Colonic mucosa (tissue), 4 donors: ENCODE data around the gene RBX1. TPM values are rescaled to one million over a fixed set of nuclear protein-coding genes. Genes with fewer than 3 reads are reported as not detected.

Experiments
- DNase-seq: peaks from one replicate; pipeline ENCODE4 v3.0.0-alpha.2; 2020
- H3K27ac ChIP-seq: fragments of 200-600 bp; one replicate; pipeline ENCODE4 v1.8.0; 2021
- H3K27me3 ChIP-seq: fragments of 200-600 bp; one replicate; pipeline ENCODE4 v1.8.0; 2021
- H3K36me3 ChIP-seq: fragments of 200-600 bp; one replicate; pipeline ENCODE4 v1.8.0; 2021
- H3K4me1 ChIP-seq: fragments of 200-600 bp; one replicate; pipeline ENCODE4 v1.8.0; 2021; ENCODE audit warnings: mild to moderate bottlenecking
- H3K4me3 ChIP-seq: fragments of 200-600 bp; one replicate; pipeline ENCODE4 v1.8.0; 2021
- H3K9ac ChIP-seq, 2 donors: one replicate each; pipeline ENCODE4 v1.7.0; 2013; ENCODE audit warnings: control low read depth in 2 of 2, low read depth in 2 of 2, low read length in 2 of 2
- H3K9me3 ChIP-seq: fragments of 200-600 bp; one replicate; pipeline ENCODE4 v1.8.0; 2021
- intact Hi-C: fragments of 100-400 bp; cut with DNase I; formaldehyde crosslinking; loops from one replicate; pipeline ENCODE4 v1.14.1; 2022
- total RNA-seq, 2 donors: library from RNA; stranded (reverse); fragmentation: NEBNext Ultra II Directional in 1 of 2; extraction: Animal tissue kit (Norgen Biotek cat#: 25700) in 1 of 2; gene quantifications; one replicate each; pipeline ENCODE4 v1.2.1, GENCODE V29; 2021
- TF ChIP-seq, protein P1 (sequence below): fragments of 200-600 bp; IDR thresholded peaks from one replicate; pipeline ENCODE4 v1.8.0; 2022; ENCODE audit warnings: antibody characterized with exemption, mild to moderate bottlenecking
- donor health status: healthy.
- donor health status: DM: no; HTN: no; CAD: no.
- donor health status: DM: no; HTN: no; CAD: no.

RBX1 gene
- total RNA-seq, 2 donors from 2014 or later: 37.7 to 46.0 TPM

DNA sequence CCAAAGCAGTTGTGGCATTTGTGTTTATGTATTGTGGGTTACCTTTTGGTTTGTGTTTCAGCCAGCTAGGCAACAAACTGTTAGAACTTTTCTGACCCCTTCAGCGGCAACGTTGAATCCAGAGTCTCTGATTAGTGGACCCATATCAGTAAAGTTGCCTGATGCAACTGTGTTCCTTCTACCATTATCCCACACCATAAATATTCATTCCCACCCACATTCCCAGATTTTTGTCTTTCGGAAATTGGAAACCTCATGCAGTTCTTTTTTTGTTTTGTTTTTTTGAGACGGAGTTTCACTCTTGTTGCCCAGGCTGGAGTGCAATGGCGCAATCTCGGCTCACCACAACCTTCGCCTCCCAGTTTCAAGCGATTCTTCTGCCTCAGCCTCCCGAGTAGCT is 30.7 kb upstream of the RBX1 start:
- TF ChIP-seq, protein P1, sequence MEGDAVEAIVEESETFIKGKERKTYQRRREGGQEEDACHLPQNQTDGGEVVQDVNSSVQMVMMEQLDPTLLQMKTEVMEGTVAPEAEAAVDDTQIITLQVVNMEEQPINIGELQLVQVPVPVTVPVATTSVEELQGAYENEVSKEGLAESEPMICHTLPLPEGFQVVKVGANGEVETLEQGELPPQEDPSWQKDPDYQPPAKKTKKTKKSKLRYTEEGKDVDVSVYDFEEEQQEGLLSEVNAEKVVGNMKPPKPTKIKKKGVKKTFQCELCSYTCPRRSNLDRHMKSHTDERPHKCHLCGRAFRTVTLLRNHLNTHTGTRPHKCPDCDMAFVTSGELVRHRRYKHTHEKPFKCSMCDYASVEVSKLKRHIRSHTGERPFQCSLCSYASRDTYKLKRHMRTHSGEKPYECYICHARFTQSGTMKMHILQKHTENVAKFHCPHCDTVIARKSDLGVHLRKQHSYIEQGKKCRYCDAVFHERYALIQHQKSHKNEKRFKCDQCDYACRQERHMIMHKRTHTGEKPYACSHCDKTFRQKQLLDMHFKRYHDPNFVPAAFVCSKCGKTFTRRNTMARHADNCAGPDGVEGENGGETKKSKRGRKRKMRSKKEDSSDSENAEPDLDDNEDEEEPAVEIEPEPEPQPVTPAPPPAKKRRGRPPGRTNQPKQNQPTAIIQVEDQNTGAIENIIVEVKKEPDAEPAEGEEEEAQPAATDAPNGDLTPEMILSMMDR: no peak
- no peak overlapping the region for H3K9ac ChIP-seq
- no peaks in the 10 kb centered on the region for H3K4me1 ChIP-seq
- no peak overlapping the region for H3K4me3 ChIP-seq
- H3K9me3 ChIP-seq: no peaks in the 10 kb centered on the region
- intact Hi-C loops: loop anchor here (5.0 kb wide), 1 partner anchor 317 kb away; no protein-coding TSS in a partner anchor
- H3K36me3 ChIP-seq: no peaks in the 10 kb centered on the region
- no peak overlapping the region for H3K27ac ChIP-seq
- no peaks in the 10 kb centered on the region for H3K27me3 ChIP-seq
- no peak for DNase-seq

DNA sequence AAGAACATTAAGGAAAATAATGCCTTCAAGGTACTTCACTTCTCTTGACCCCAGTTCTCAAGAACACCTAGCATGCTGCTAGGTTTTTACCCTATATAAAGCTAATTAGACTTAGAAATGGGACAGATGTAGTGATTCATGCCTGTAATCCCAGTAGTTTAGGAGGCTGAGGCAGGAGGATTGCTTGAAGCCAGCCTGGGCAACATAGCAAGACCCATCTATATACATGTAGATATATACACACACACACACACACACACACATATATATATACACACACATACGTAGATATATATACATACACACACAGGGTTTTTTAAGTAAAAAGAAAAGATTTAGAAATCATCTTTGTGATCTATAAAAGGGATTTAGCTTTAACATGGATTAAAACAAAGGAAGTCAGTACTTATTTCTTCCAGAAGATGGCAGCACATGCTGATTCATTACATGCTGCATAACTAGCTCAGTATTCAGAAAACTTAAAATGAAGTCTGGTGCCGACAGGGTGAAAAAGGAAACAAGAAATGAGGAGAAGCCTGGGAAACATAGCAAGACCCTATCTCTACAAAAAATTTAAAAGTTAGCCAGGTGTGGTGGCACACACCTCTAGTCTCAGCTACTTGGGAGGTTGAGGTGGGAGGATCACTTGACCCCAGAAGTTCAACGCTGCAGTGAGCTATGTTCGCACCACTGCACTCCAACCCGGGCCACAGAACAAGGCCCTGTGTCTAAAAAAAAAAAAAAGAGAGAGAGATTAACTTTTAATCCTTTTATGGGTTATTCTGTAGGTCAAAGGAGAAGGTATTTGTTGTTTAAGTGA is 28.5 kb upstream of the RBX1 start:
- DNase-seq: no peak
- H3K27me3 ChIP-seq: no peaks in the 10 kb centered on the region
- TF ChIP-seq, protein P1: peak; percentile 72
- H3K27ac ChIP-seq: no peak overlapping the region
- intact Hi-C loops: loop anchor here (5.0 kb wide), 1 partner anchor 315 kb away; no protein-coding TSS in a partner anchor
- H3K9ac ChIP-seq: no peak overlapping the region
- H3K36me3 ChIP-seq: peaks cover 3% of the 10 kb centered on the region
- H3K4me1 ChIP-seq: no peaks in the 10 kb centered on the region
- no peaks in the 10 kb centered on the region for H3K9me3 ChIP-seq
- H3K4me3 ChIP-seq: no peak overlapping the region

DNA sequence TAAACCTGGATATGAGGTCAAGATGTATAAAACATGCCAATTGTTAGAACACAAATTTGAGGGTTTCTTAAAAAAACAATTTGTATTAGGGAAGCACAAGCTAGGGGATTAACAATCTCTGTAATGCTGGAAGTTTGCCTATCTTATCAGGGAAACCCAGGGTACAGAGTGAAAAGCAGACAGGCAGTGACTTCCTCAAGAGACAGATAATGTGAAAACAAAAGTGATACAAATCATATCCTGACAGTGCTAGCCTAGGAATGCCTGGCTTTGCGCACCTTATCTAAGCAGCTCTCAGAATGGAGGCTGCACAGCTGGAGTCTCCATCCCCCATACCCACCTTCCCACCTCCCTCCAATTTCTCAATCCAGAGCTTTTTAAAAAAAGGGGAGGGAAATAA is 22.5 kb upstream of the RBX1 start:
- no peak overlapping the region for H3K4me3 ChIP-seq
- H3K9me3 ChIP-seq: no peaks in the 10 kb centered on the region
- no peaks in the 10 kb centered on the region for H3K27me3 ChIP-seq
- H3K27ac ChIP-seq: no peak overlapping the region
- TF ChIP-seq, protein P1: no peak
- no peak for DNase-seq
- intact Hi-C loops: no loop called here
- H3K9ac ChIP-seq: no peak overlapping the region
- H3K4me1 ChIP-seq: no peaks in the 10 kb centered on the region
- H3K36me3 ChIP-seq: peaks cover 3% of the 10 kb centered on the region

DNA sequence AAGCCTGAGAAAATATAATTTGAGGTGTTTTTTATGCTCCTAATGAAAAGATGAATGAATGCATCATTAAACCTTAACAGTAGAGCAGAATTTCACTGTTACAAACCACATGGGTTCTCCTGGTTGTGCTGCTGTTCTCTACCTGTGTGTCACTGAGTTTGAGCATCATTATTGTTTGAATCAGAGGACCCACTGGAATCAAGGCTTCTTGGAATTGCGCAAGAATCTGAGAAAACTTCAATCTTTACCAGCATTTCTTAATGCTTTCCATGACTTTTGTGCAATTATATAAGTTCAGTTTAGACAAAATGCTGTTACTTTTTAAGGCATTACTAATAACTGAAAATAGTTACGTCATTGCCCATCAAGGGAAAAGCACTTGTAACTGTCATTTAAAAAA is 18.8 kb upstream of the RBX1 start:
- intact Hi-C loops: no loop called here
- Histone ChIP-seq H3K27ac (no peak overlapping the region), H3K36me3 (no peaks in the 10 kb centered on the region), H3K27me3 (no peaks in the 10 kb centered on the region), H3K4me1 (no peaks in the 10 kb centered on the region), H3K9ac (no peak overlapping the region), H3K4me3 (no peak overlapping the region), H3K9me3 (no peaks in the 10 kb centered on the region)
- TF ChIP-seq, protein P1: no peak
- no peak for DNase-seq

DNA sequence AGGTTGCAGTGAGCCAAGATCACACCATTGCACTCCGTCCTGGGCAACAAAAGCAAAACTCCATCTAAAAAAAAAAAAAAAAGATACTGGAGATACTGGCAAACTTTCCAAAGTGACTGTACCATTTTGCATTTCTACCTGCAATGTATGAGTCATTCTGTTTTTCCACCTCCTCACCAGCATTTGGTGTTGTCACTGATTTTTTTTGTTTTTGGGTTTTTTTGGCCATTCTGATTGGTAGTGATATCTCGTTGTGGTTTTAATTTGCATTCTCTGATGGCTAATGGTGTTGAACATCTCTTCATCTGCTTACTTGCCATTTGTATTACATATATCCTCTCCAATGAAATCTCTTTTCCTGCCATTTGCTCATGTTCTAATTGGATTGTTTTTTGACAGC is 12.0 kb upstream of the RBX1 start:
- Histone ChIP-seq H3K27me3 (no peaks in the 10 kb centered on the region), H3K4me3 (no peak overlapping the region), H3K9ac (no peak overlapping the region), H3K27ac (no peak overlapping the region), H3K36me3 (no peaks in the 10 kb centered on the region), H3K4me1 (no peaks in the 10 kb centered on the region), H3K9me3 (no peaks in the 10 kb centered on the region)
- TF ChIP-seq, protein P1: no peak
- DNase-seq: no peak
- intact Hi-C loops: no loop called here
